Small intestine (tissue), 7 donors: ENCODE data around the gene CREBBP. TPM values are rescaled to one million over a fixed set of nuclear protein-coding genes. Genes with fewer than 3 reads are reported as not detected.

Experiments
- DNase-seq, 2 donors: peaks; one replicate each; pipeline versions ENCODE4 v3.0.0 to v3.0.0-alpha.2; 2013
- FAIRE-seq: peaks from 2 replicates; lab custom pipeline; 2012; peaks lifted over from hg19 to GRCh38; lab: Jason Lieb, UNC
- H3K27ac ChIP-seq, 3 donors: one replicate each; pipeline ENCODE4 v1.5.1; 2013; ENCODE audit warnings: low read length in 2 of 3, mild to moderate bottlenecking in 2 of 3, control low read depth in 1 of 3, inconsistent platforms in 1 of 3, low read depth in 1 of 3, moderate library complexity in 1 of 3
- H3K27me3 ChIP-seq, 3 donors: one replicate each; pipeline ENCODE4 v1.6.1; 2013; ENCODE audit warnings: low read length in 3 of 3, inconsistent platforms in 1 of 3; ENCODE audit not compliant: control insufficient read depth in 3 of 3, insufficient read depth in 3 of 3
- H3K36me3 ChIP-seq, 3 donors: one replicate each; pipeline ENCODE4 v1.6.1; 2013; ENCODE audit warnings: low read length in 3 of 3, inconsistent platforms in 1 of 3, low read depth in 1 of 3, mild to moderate bottlenecking in 1 of 3, moderate library complexity in 1 of 3; ENCODE audit not compliant: control insufficient read depth in 3 of 3, insufficient read depth in 2 of 3
- H3K4me1 ChIP-seq, 3 donors: one replicate each; pipeline ENCODE4 v1.6.1; 2013; ENCODE audit warnings: low read length in 2 of 3, inconsistent platforms in 1 of 3, low read depth in 1 of 3, mild to moderate bottlenecking in 1 of 3, moderate library complexity in 1 of 3; ENCODE audit not compliant: control insufficient read depth in 3 of 3, insufficient read depth in 2 of 3
- H3K4me3 ChIP-seq, 3 donors: one replicate each; pipeline ENCODE4 v1.5.1; 2013; ENCODE audit warnings: low read length in 3 of 3, control low read depth in 1 of 3, inconsistent platforms in 1 of 3, low read depth in 1 of 3, mild to moderate bottlenecking in 1 of 3, moderate library complexity in 1 of 3
- H3K9me3 ChIP-seq, 2 donors: one replicate each; pipeline ENCODE4 v1.6.1; 2013; ENCODE audit warnings: low read depth in 1 of 2, low read length in 1 of 2; ENCODE audit not compliant: control insufficient read depth in 2 of 2, insufficient read depth in 1 of 2
- WGBS, 3 donors: extraction: QIAGEN DNeasy Blood & Tissue Kit; methylation state at CpG; one replicate each; pipeline ENCODE4 v1.1.7; 2013; 5-methylcytosine and 5-hydroxymethylcytosine counted together
- polyA plus RNA-seq, 4 donors: library from polyadenylated mRNA; stranded (reverse) in 3 of 4; unstranded in 1 of 4; fragments of 200-250 nt in 3 of 4; fragments of 120-200 nt in 1 of 4; gene quantifications; one replicate each; pipeline versions ENCODE4 v1.2.1 to v1.2.3, GENCODE V29; 2013
- donor health status: healthy with polysubstance abuse.
- donor health status: control.
- donor health status: control.
- donor health status: Bipolar disorder and iron deficiency.
- donor health status: healthy.

Gene CREBBP
- polyA plus RNA-seq, 4 donors: 6.8 to 48.0 (median 12.6) TPM

DNA sequence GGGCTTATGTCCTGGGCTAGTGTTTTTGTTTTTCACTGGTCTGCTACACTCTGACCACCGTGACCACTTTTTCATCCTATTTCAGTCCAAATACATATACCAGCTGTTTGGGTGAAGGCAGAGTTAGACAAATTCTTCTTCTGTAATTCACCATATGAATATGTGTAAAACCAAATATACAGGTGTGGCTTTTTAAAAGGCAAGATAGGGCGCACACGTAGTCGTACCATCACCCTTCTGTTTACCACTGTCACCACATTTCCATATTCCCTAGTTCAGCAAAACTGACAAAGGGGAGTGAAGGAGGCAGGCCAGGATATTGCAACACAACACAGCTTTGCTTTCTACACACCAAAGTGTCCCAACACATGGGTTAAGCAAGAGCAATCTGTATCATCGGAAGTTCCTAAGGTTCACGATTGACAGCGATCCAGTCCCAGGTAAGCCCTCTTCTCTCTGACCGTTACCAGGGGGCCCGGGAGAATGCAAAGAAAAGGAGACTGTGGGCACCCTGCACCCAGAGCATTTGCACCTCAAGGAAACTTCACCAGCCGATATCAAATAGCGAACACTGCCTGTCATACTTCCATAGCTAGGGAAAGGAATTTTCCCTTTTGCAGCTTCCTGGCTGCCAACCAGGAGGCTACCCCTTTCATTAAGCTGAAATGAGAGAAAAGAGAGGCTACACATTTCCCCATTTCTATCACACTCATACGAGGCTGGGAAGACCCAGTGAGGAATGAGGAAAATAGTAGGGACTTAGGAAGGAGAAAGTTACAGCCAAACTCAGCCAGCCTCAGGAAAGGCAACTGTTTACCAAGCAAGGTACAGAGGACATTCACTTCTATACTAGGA lies 23.1 kb downstream of the CREBBP start:
- no peak for FAIRE-seq
- H3K27ac ChIP-seq: peak overlapping the region in 2 of 3 donors; percentile 19 to 32
- H3K4me3 ChIP-seq: no peak overlapping the region
- H3K4me1 ChIP-seq: peaks cover 17 to 29% (median 18%) of the 10 kb centered on the region in 3 donors
- no peaks in the 10 kb centered on the region for H3K27me3 ChIP-seq
- H3K9me3 ChIP-seq: no peaks in the 10 kb centered on the region
- peak in 1 of 2 donors; percentile 67 for DNase-seq
- H3K36me3 ChIP-seq: peaks cover 0 to 28% (median 0%) of the 10 kb centered on the region in 3 donors
- 56 to 61% (median 60%) methylated on average over 12 of the region's 12 CpGs for WGBS, 3 donors

DNA sequence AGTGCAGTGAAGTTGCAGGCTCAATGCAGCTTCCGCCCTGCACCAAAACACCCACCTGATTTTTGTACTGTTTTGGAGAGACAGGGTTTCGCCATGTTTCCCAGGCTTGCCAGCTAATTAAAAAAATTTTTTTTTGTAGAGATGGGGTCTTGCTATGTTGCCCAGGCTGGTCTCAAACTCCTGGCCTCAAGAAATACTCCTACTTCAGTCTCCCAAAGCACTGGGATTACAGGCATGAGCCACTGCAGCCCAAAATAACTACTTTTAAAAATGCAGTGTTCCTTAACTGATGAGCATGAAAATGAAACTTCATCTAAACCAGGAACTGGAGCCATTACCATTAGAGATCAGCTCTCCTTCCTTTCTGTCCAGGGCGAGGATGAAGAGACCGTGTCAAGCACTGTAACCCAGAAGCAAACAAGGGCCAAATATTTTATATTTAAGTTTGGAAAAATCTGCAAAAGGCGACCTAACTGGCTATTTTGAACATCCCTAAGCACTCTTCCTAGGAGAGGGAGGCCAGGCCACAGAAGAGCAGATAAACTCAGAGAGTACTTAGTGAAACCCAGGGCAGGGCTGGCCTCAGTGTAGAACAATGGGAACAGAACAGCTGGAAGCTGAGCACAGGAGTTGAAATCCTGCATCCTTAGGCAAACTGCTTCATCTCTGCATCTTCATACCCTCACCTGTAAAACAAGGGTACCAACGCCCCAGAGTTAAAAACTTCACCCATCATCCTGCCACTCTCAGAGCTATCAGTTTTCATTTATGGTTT lies 24.0 kb downstream of the CREBBP start:
- 68 to 82% (median 77%) methylated on average over 6 of the region's 6 CpGs for WGBS, 3 donors
- FAIRE-seq: no peak
- no peak overlapping the region for H3K4me3 ChIP-seq
- peak overlapping the region; percentile 19 to 46 (median 43) for H3K27ac ChIP-seq
- no peak for DNase-seq
- no peaks in the 10 kb centered on the region for H3K27me3 ChIP-seq
- H3K4me1 ChIP-seq: peaks cover 11 to 21% (median 15%) of the 10 kb centered on the region in 3 donors
- H3K9me3 ChIP-seq: no peaks in the 10 kb centered on the region
- H3K36me3 ChIP-seq: peaks cover 0 to 26% (median 0%) of the 10 kb centered on the region in 3 donors

GRCh38 chr16:3854750-3855541 lies 25.6 kb downstream of the CREBBP start:
- DNase-seq (no peak), FAIRE-seq (no peak)
- Histone ChIP-seq H3K4me1 (peaks cover 10 to 18% (median 11%) of the 10 kb centered on the region in 3 donors), H3K9me3 (no peaks in the 10 kb centered on the region), H3K4me3 (no peak overlapping the region), H3K27ac (peak overlapping the region in 1 of 3 donors; percentile 13), H3K36me3 (peaks cover 0 to 30% (median 4%) of the 10 kb centered on the region in 3 donors), H3K27me3 (no peaks in the 10 kb centered on the region)
- WGBS, 3 donors: 66 to 75% (median 74%) methylated on average over 19 of the region's 19 CpGs

GRCh38 chr16:3850544-3850899 lies 30.0 kb downstream of the CREBBP start:
- Histone ChIP-seq H3K27me3 (no peaks in the 10 kb centered on the region), H3K4me3 (no peak overlapping the region), H3K9me3 (no peaks in the 10 kb centered on the region), H3K36me3 (peaks cover 3 to 37% (median 12%) of the 10 kb centered on the region in 3 donors), H3K4me1 (peaks cover 0 to 4% (median 0%) of the 10 kb centered on the region in 3 donors), H3K27ac (peak overlapping the region in 1 of 3 donors; percentile 23)
- 80 to 94% (median 85%) methylated on average over 10 of the region's 10 CpGs for WGBS, 3 donors
- no peak for DNase-seq
- no peak for FAIRE-seq

DNA sequence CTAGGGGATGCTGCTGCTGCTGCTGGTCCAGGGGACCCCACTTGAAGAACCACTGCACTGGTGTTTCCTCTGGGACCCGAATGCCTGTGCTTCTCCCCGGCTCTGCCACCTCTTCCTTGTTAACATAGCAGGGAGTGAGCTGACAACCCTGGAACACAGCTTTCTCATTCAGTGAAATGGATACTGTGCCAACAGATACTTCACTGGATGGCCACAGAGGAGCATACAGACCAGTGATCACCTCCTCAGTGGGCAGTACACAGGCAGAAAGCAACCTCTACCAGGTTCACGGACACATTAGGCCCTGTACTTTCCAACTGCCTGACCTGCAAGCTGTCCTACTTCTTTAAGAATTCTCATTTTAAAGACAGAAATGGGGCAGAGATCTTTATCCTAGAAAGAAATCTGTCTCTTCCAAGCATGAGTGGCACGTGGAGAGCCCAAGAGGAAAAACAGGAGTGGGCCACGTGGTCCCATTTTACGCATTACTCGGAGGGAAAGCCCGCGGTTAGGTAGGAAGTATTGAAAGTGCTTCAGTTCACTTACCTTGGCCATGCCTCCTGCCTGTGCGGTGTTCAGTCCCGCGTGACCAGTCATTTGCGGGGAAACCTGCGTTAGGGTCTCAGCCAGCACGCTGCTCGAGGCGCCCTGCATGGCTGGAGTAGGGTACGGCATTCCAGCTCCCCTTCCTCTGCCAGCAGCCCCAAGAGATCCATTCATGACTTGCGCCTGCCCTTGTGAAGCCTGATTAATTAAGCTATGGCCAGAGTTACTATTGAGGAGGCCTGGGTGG lies 30.6 kb downstream of the CREBBP start:
- DNase-seq (no peak), FAIRE-seq (no peak)
- WGBS, 3 donors: 93 to 94% (median 94%) methylated on average over 19 of the region's 19 CpGs
- Histone ChIP-seq H3K27ac (peak overlapping the region in 1 of 3 donors; percentile 39), H3K4me3 (no peak overlapping the region), H3K36me3 (peaks cover 3 to 38% (median 12%) of the 10 kb centered on the region in 3 donors), H3K27me3 (no peaks in the 10 kb centered on the region), H3K4me1 (peaks cover 0 to 2% (median 0%) of the 10 kb centered on the region in 3 donors), H3K9me3 (no peaks in the 10 kb centered on the region)

DNA sequence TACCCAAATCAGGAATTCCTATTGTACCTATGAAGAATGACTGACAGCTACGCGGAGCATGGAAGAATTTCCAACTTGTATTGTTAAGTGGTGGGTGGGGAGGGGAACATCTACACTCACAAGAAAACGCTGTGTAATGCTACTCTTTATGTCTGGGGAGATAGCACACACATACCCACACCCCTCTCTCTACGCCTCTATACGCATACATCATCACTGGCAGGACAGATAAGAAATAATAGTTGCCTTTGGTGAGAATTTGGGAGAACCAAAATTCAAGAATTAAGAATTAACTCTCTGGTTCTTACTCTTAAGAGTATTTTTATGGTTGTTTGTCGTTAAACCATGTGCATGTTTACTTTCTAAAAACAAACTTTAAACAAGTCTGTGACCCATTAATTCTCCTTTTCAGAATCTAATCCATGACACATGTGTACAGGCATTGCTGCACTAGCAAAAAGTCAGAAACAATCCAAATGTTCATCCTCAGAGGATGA lies 33.9 kb downstream of the CREBBP start:
- Histone ChIP-seq H3K27ac (no peak overlapping the region), H3K4me1 (no peaks in the 10 kb centered on the region), H3K9me3 (no peaks in the 10 kb centered on the region), H3K36me3 (peaks cover 3 to 27% (median 12%) of the 10 kb centered on the region in 3 donors), H3K4me3 (no peak overlapping the region), H3K27me3 (no peaks in the 10 kb centered on the region)
- whole genome bisulfite sequencing, 3 donors: 75 to 80% (median 76%) methylated on average over 6 of the region's 6 CpGs
- DNase-seq: no peak
- no peak for FAIRE-seq

- H3K9me3 ChIP-seq: no peaks in the 10 kb centered on the region
- no peak for DNase-seq
- H3K4me3 ChIP-seq: no peak overlapping the region
- H3K27ac ChIP-seq: no peak overlapping the region
- no peak for FAIRE-seq
- no peaks in the 10 kb centered on the region for H3K4me1 ChIP-seq
- H3K36me3 ChIP-seq: peaks cover 3 to 29% (median 12%) of the 10 kb centered on the region in 3 donors
- H3K27me3 ChIP-seq: no peaks in the 10 kb centered on the region
These were observed 34.4 kb downstream of the CREBBP start for GRCh38 chr16:3846087-3846486.
